ENCODE measurements around the gene CDK5. TPM values are rescaled to one million over a fixed set of nuclear protein-coding genes. Genes with fewer than 3 reads are reported as not detected.

CDK5 gene
- total and polyA plus RNA-seq, 9 of the 15 experiments (the other 6 are each of a cell fraction or from before 2014, with no cell fraction given) = 3.2 to 38.0 (median 27.5) TPM

DNA sequence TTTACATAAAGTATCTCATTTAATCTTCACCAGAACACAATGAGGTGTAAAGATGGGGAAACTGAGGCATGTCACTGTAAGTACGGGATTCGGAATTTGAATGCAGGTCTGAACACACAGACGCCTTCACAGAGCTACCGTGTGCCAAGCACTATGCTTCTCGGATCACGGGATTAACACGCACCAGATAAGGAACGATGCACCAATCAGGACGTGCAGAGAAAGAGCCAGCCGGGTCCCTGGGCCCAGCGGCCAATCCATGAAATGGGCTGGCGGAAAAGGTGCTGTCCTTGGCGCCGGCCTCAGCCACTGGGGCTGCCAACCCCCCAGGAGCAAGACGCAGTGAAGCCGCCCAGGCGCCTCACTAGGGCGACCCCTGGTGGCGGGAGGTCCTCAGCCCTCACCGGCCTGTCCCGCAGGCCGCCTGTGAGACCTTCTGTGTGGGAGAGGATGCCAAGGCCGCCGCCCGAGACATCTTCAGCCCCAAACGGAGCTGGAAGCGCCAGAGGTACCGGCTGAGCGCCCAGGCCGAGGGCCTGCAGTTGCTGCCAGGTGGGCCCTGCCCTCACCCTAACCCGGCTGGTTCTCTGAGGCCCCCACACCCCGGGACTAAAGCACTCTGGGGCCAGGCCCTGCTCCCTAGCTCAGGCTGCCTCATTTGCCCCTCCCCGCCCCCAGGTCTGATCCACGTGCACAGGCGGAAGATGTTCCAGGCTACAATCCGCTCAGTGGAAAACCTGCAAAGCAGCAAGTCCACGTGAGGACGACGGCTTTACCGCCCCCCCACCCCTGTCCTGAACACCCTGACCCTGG is 49.0 kb downstream of the CDK5 start:
- intact Hi-C loops (cut with micrococcal nuclease) = loop anchor here (1.0 to 5.0 kb wide), 8 partner anchors 14 to 224 kb away; partner anchors contain the start of genes ABCB8, CHPF2 and SLC4A2
- H3K9ac ChIP-seq (ENCODE audit: insufficient read depth in 1 of 2, low read depth in 2 of 2, low read length in 2 of 2) = peak overlapping the region; percentile 77 to 94
- TF ChIP-seq ZNF3 (CRISPR knock-in tag; IDR thresholded peaks at IDR 0.05) (no peak), CBX2 (IDR thresholded peaks at IDR 0.05; ENCODE audit: insufficient read depth, low read length, poor library complexity, severe bottlenecking) (no peak), ZFX (CRISPR knock-in tag; IDR thresholded peaks at IDR 0.05) (peak; percentile 95), SAP30 (IDR thresholded peaks at IDR 0.05; ENCODE audit: borderline replicate concordance, insufficient read depth, low read depth, low read length, poor library complexity, severe bottlenecking) (peak; percentile 65), NFIC (IDR thresholded peaks at IDR 0.05) (peak; percentile 72), TCFL5 (CRISPR knock-in tag; conservative IDR thresholded peaks at IDR 0.05) (0 out of 2 replicates have a peak, but pooled peaks have one; percentile 34), CCAR2 (IDR thresholded peaks at IDR 0.05; ENCODE audit: low read depth, low read length) (no peak), SETDB1 (IDR thresholded peaks at IDR 0.05; ENCODE audit: low read length) (no peak), RAD51 (IDR thresholded peaks at IDR 0.05; ENCODE audit: borderline replicate concordance, low read depth) (peak; percentile 64; the same call in 1 of the 2 replicates)
- TF ChIP-seq, protein P1, sequence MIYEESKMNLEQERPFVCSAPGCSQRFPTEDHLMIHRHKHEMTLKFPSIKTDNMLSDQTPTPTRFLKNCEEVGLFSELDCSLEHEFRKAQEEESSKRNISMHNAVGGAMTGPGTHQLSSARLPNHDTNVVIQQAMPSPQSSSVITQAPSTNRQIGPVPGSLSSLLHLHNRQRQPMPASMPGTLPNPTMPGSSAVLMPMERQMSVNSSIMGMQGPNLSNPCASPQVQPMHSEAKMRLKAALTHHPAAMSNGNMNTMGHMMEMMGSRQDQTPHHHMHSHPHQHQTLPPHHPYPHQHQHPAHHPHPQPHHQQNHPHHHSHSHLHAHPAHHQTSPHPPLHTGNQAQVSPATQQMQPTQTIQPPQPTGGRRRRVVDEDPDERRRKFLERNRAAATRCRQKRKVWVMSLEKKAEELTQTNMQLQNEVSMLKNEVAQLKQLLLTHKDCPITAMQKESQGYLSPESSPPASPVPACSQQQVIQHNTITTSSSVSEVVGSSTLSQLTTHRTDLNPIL (CRISPR knock-in tag; IDR thresholded peaks at IDR 0.05) = no peak
- TF ChIP-seq, protein P2, sequence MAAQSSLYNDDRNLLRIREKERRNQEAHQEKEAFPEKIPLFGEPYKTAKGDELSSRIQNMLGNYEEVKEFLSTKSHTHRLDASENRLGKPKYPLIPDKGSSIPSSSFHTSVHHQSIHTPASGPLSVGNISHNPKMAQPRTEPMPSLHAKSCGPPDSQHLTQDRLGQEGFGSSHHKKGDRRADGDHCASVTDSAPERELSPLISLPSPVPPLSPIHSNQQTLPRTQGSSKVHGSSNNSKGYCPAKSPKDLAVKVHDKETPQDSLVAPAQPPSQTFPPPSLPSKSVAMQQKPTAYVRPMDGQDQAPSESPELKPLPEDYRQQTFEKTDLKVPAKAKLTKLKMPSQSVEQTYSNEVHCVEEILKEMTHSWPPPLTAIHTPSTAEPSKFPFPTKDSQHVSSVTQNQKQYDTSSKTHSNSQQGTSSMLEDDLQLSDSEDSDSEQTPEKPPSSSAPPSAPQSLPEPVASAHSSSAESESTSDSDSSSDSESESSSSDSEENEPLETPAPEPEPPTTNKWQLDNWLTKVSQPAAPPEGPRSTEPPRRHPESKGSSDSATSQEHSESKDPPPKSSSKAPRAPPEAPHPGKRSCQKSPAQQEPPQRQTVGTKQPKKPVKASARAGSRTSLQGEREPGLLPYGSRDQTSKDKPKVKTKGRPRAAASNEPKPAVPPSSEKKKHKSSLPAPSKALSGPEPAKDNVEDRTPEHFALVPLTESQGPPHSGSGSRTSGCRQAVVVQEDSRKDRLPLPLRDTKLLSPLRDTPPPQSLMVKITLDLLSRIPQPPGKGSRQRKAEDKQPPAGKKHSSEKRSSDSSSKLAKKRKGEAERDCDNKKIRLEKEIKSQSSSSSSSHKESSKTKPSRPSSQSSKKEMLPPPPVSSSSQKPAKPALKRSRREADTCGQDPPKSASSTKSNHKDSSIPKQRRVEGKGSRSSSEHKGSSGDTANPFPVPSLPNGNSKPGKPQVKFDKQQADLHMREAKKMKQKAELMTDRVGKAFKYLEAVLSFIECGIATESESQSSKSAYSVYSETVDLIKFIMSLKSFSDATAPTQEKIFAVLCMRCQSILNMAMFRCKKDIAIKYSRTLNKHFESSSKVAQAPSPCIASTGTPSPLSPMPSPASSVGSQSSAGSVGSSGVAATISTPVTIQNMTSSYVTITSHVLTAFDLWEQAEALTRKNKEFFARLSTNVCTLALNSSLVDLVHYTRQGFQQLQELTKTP (IDR thresholded peaks at IDR 0.05; ENCODE audit: low read depth in 1 of 2, partially characterized antibody in 2 of 2) = peak; percentile 33 to 90

More for the DNA sequence above, 49.0 kb downstream of the CDK5 start:
- BruUV-seq (replicated peaks) = no TSS peak
- H3K4me1 ChIP-seq (replicated peaks in 1 of 2; ENCODE audit: control insufficient read depth in 2 of 2, insufficient read depth in 2 of 2, low read length in 2 of 2) = peaks cover 43 to 69% of the 10 kb centered on the region in 2 experiments
- H3K9me1 ChIP-seq (ENCODE audit: control insufficient read depth, insufficient read depth, low read length) = no peaks in the 10 kb centered on the region
- CTCF ChIA-PET (ENCODE audit: low intra/inter-chr PET ratio) = interaction anchor here (0.6 to 3.5 kb wide), 11 partner anchors 10 to 230 kb away, joined by 3 to 15 read pairs (median 5); no protein-coding TSS in a partner anchor
- peak overlapping the region; percentile 85 for H3K27ac ChIP-seq (ENCODE audit: extremely low read depth, low read depth, low read length)
- no peaks in the 10 kb centered on the region for H3K9me3 ChIP-seq (replicated peaks; ENCODE audit: control insufficient read depth, insufficient read depth, low read depth, low read length)
- POLR2A ChIA-PET = interaction anchor here (0.6 to 8.4 kb wide), 9 partner anchors 12 to 298 kb away, joined by 3 to 146 read pairs (median 6); partner anchors contain the start of genes ABCB8 and ATG9B
- peaks cover 45% of the 10 kb centered on the region for H3K79me2 ChIP-seq (ENCODE audit: control insufficient read depth, insufficient read depth, low read length)
- in situ Hi-C loops (cut with MboI) = no loop called here
- ATAC-seq (peak; percentile 87), DNase-seq (ENCODE audit: extremely low read depth in 1 of 4, low spot score in 3 of 4) (peak; percentile 97 to 99 (median 98)), FAIRE-seq (peak; percentile 15)
- no peaks in the 10 kb centered on the region; a peak in 1 of 5 replicates for H3K27me3 ChIP-seq (ENCODE audit: control insufficient read depth in 2 of 2, insufficient read depth in 2 of 2, low read length in 2 of 2)
- peak overlapping the region; percentile 57 for H3K4me3 ChIP-seq
- peaks cover 19% of the 10 kb centered on the region; the same call in 1 of the 3 replicates for H3K36me3 ChIP-seq (ENCODE audit: control insufficient read depth, insufficient read depth, low read length)
- peak overlapping the region; percentile 100 for H3K4me2 ChIP-seq (ENCODE audit: insufficient read depth, low read length)
- WGBS (ENCODE audit: insufficient coverage, low coverage, missing lambda C conversion rate) = 2% methylated on average over 35 of the region's 40 CpGs
- H2AFZ ChIP-seq (ENCODE audit: low read depth, low read length) = peak overlapping the region; percentile 92
- H4K20me1 ChIP-seq (replicated peaks; ENCODE audit: control insufficient read depth, insufficient read depth, low read length) = no peaks in the 10 kb centered on the region

Measured in K562 (cell line).